GM18511 (cell line): ENCODE results near the gene WNT8A.
A peak's percentile ranks its signal among the peaks of the same experiment; 100 is the strongest.
"Not testable (repeated sequence)": the region's sequence is repeated elsewhere in the genome, so short reads cannot be mapped to it uniquely, and the experiment has no call there.

ENCODE experiments used
- ATAC-seq: cut with Tn5 transposase; IDR thresholded peaks from one replicate; pipeline ENCODE4 v1.9.1; 2021; ENCODE audit warnings: mild to moderate bottlenecking, moderate library complexity; ENCODE audit not compliant: unreplicated experiment

WNT8A gene, protein sequence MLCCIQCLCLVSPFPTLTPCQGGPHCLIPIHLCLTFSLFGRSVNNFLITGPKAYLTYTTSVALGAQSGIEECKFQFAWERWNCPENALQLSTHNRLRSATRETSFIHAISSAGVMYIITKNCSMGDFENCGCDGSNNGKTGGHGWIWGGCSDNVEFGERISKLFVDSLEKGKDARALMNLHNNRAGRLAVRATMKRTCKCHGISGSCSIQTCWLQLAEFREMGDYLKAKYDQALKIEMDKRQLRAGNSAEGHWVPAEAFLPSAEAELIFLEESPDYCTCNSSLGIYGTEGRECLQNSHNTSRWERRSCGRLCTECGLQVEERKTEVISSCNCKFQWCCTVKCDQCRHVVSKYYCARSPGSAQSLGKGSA

GRCh38 chr5:138083702-138084101, at the start of gene WNT8A:
Gene WNT8A, plus strand, starts transcription at chr5:138084033. Its CDS starts 95 bp downstream, at chr5:138084128.
- ATAC-seq = no peak

DNA sequence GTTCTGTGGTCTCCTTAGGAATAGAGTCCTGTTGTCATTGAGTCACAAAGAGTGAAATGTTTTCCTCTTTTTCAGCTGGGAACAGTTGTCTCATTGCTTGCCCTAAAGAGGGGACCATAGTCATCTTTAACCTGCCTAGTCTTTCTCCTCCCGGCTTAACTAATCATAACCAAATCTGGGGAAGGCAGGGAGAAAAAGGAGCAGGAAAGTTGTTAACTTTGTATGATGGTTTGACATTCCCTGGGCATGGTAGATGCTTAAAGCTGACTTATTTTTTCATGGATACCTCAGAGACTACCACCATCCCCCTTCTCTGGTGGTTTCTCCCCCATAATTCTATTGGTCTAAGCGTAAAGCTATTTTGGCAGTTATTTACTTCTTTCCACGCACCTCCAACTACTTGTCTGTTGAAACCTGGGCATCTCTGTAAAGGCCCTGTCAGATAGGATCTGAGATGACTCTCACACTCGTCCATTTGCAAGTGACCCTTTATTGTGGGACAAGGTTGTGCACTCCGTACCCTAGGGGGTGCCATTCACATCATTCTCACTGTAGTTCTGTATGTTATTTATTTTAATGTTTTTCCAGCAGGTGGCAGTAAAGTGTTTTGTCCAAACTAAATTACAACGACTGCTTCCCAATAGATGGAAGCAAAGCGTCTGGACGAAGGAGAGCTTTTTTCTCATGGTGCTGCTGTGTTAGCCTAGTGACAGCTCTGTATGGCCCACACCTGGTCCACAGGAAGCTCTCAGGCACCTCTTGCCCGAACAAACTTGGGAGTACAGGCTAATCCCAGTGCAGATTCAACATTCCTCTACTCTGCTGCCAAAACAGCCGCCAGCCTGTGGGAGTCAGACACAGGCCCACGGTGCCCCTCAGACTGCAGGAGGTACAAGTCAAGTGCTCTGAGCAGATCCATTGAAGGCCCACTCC, 48.0 kb upstream of the WNT8A start:
- peak; percentile 37 for ATAC-seq

- ATAC-seq = no peak
These were observed 46.6 kb upstream of the WNT8A start for GRCh38 chr5:138037271-138037670.

DNA sequence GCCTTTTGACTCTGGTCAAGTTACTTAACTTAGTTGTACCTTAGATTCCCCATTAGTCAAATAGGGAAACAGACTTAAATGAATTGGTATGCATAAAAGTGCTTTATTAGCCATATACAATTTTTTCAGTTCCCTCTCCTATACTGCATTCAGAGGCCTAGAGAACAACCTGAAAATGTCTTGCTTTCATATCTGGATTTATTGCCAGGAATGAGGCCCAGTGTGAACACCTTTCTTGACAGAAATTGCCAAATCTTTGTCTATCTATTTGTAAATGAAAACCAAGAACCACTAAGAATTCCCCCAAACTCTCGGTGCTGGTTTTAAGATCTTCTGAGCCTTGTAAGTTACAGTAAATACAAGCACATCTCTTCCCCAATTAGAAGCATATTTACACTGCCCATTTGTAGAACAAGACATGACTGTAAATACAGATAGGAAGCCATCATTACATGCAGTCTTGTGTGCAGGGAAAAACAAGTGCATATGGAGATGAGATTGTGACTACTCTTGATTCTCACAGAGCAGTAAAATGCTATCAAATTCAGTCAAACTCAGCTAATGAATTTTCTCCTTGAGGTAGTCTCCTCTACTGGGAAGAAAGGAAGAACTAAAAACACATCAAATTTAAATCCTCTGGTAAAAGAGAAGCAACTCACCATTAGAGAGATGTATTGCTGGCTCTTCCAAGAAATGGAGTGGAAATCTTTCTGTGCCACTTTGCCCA, 45.8 kb upstream of the WNT8A start:
- ATAC-seq = no peak

GRCh38 chr5:138038826-138039225, 45.0 kb upstream of the WNT8A start:
- no peak for ATAC-seq

DNA sequence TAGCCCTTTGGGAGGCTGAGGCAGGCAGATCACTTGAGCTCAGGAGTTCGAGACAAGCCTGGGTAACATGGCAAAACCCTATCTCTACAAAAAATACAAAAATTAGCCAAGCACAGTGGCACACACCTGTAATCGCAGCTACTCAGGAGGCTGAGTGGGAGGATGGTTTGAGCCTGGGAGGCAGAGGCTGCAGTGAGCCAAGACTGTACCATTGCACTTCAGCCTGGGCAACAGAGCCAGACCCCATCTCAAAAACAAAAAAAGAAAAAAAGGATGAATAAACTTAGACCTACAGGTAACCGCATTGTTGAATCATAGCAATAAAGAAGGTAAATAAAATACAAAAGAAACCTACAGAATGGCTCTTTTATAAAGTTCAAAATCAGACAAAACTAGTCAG, 38.5 kb upstream of the WNT8A start:
- ATAC-seq = not testable (repeated sequence)

DNA sequence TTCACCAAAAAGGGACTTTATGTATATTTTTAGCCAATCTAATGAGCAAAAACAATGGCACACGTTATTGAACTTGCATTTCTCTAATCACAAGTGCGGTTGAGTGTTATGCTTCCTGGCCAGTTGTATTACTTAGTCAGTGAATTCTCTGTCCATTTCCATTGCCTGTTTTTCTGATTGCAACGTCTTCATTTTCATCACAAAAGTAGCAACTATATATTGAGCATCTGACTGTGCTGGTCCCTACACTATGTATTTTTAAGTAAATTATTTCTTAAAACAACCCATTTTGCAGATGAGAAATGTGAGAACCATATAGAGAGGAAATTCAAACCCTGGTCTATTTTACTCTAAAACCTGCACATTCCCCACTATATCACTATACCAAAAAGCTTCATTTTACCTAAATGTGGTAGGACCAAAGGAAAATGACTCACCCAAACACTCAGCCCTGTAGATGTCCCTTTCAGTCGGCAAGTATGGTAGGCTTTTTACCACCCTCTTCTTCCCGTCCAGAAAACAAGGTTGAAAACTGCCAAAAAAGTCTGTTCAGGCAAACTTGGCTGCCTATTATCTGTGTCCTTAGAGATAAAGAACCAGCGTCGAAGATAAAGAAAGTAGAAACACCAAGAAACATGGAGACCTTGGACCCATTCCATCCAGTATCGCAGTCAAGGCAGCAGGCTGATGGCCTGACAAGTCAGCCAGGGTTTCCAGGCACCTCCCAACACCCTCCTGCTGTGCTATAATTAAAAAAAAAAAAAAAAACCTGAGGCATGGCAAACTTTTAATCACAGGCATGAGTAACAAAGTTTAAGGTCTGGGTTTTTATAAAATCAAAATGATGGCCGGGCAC, 32.2 kb upstream of the WNT8A start:
- no peak for ATAC-seq

- ATAC-seq = not testable (repeated sequence)
These were observed 31.1 kb upstream of the WNT8A start for GRCh38 chr5:138052718-138053117.

DNA sequence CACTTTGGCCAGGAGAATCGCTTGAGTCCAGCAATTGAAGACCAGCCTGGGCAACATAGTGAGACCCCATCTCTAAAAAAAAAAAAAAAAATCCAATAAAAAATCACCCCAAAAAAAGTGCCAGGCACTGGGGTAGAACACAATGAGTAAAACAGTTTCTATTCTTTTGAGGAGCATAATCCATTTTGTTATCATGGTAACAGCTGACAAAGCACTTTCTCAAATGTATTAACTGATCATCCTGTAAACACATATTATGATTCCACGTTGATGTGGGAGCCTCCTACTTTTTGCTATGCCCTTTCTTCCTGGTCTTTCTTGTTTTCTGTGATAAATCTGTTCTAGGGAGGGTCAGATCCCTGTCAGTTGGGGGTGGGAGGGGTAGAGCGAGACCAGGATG, 30.3 kb upstream of the WNT8A start:
- no peak for ATAC-seq

GRCh38 chr5:138054206-138054605, 29.6 kb upstream of the WNT8A start:
- ATAC-seq = no peak

- no peak for ATAC-seq
These were observed 28.8 kb upstream of the WNT8A start for GRCh38 chr5:138054847-138055558.

DNA sequence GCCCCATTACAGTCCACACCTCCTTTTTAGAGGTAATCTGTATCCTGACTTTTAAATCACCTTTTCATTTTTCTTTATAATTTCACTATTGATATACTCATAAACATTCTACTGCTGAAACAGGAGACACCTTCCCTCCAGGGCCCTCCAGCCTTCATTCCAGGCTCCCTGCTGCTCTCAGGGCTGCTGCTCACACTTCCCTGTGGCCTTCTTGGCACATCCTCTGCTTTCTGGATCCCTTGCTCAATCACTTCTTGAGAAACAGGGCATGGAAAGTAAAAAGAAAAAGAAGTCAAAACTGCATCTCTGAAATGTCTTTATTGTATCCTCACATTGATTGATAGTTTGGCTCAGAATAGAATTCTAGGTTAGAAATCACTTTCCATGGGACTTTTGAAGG, 19.3 kb upstream of the WNT8A start:
- no peak for ATAC-seq

- no peak for ATAC-seq
These were observed 18.7 kb upstream of the WNT8A start for GRCh38 chr5:138065102-138065501.

- ATAC-seq = no peak
These were observed 15.9 kb upstream of the WNT8A start for GRCh38 chr5:138067945-138068344.

DNA sequence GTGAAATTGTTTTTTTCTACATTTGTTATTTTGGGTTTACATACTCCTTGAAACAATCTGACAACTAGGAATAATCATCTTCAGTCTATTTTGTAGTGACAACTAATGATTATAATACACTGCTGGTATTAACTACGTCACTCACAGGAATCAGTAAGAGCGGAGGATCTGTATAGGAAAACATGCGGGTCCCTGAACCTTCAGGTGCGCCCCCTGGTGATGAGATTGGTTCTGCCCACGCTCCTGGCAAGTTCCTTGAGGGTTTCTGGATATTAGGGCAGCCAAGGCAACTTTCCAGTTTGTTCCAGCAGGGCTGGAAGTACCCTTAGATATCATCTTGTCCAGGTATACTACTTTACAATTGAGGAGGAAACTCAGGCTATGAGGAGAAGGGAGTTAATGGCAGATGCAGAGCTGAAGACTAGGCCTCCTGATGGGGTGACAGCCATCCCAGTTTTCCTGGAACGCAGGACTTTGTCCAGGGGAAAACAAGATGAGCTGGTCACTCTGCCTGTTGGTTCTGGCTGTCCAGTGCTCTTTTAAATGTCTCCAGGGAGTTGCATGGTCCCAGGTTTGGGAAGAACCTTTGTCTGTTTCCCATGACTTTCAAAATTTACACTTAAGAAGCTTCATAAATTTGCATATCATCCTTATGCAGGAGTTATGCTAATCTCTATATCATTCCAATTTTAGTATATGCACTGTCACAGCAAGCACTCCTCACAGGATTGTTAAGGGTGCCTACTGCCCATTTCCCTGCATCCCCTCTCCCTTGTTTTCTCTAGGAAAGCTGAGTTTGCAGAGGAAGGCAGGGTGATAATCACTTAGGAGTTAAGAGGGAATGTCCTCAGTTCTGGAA, 14.9 kb upstream of the WNT8A start:
- no peak for ATAC-seq

- ATAC-seq = not testable (repeated sequence)
These were observed 13.8 kb upstream of the WNT8A start for GRCh38 chr5:138070026-138070425.

DNA sequence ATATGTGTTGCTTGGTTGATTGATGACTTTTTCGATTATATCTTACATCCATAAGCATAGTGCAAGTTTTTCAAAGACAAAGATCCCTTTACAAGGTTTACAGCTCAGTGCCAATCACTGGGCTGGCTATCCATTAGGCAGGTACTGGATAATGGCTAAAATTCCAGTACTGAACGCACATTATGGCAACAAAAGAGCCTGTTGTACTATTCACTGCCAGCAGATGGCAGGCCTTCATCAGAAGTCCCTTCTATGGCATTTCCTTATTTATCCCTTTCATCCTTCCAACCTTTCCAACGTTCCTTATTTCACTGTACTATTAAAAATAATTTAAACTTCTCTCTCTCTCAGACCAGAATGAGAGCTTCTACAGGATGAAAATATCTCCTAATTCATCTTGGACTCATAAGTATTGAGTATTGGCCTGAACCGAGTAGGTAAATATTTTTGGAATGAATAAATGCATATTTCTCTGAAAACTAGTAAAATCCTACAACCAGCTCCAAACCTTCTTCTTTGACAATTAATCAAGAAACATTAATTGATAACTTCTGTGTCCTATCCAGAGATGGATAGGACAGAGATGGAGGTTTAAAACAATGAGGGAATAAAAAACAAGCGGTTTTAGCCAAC, 6.7 kb upstream of the WNT8A start:
- no peak for ATAC-seq

DNA sequence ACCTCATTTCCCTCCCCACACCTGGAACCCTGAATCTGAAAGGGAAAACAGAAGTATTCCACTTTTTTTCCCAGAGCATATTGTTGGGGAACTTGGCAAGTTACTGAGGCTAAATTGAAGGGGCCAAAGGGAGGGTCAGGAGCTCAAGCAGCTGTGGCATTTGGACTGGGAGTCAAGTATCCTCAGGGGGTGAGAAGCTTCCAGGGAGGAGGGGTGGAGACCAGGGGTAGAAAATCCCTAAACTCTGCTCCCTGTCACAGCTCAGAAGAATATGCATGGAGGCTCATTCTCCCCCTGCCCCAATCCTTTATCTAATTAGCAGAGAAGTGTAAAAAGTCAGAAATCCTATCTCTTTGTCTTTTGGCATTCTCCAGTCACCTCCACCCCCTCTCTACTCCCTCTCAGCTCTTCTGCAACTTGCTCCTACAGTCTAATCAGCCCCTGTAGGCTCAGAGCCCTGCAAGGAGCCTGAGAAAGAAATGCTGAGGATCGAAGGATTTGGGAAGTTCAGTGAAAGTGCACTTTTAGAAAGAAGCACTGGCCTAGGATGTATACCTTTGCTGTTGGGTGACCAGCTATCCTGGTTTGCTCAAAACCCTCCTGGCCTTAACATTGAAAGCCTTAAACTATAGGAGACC, 5.7 kb upstream of the WNT8A start:
- no peak for ATAC-seq
